CD14-positive monocyte (primary cell): ENCODE results near the gene CCDC102B. TPM values are rescaled to one million over a fixed set of nuclear protein-coding genes. Genes with fewer than 3 reads are reported as not detected.

ENCODE experiments used
- DNase-seq, 3 donors: peaks; one replicate each; pipeline ENCODE4 v3.0.0-alpha.2; 2011 to 2022
- H2AFZ ChIP-seq: 2 replicates; pipeline ENCODE4 v1.6.0; 2012; ENCODE audit warnings: mild to moderate bottlenecking, low read depth, low read length, inconsistent platforms; ENCODE audit not compliant: insufficient read depth, poor library complexity, severe bottlenecking
- H3K27ac ChIP-seq, 2 donors: 1 replicate in 1 of 2; 2 replicates in 1 of 2; pipeline ENCODE4 v1.5.1; 2012 to 2013; ENCODE audit warnings: low read length in 2 of 2, control low read depth in 1 of 2, inconsistent platforms in 1 of 2, low read depth in 1 of 2, mild to moderate bottlenecking in 1 of 2
- H3K27me3 ChIP-seq, 2 donors: one replicate each; pipeline versions ENCODE4 v1.6.0 to v1.6.1; 2011 to 2013; ENCODE audit warnings: low read length in 2 of 2; ENCODE audit not compliant: control insufficient read depth in 2 of 2, insufficient read depth in 2 of 2
- H3K36me3 ChIP-seq, 2 donors: replicated peaks in 1 of 2; 1 replicate in 1 of 2; 2 replicates in 1 of 2; pipeline versions ENCODE4 v1.5.1 to v1.6.1; 2012 to 2013; ENCODE audit warnings: low read length in 2 of 2, control low read depth in 1 of 2, inconsistent platforms in 1 of 2, mild to moderate bottlenecking in 1 of 2; ENCODE audit not compliant: insufficient read depth in 2 of 2, control insufficient read depth in 1 of 2
- H3K4me1 ChIP-seq, 2 donors: 1 replicate in 1 of 2; 2 replicates in 1 of 2; pipeline versions ENCODE4 v1.5.1 to v1.6.1; 2012 to 2013; ENCODE audit warnings: low read length in 2 of 2, control low read depth in 1 of 2, inconsistent platforms in 1 of 2, mild to moderate bottlenecking in 1 of 2, moderate library complexity in 1 of 2; ENCODE audit not compliant: insufficient read depth in 2 of 2, control insufficient read depth in 1 of 2
- H3K4me2 ChIP-seq: replicated peaks from 2 replicates; pipeline ENCODE3; 2012; ENCODE audit warnings: low read length, moderate library complexity, mild to moderate bottlenecking; ENCODE audit not compliant: poor library complexity, severe bottlenecking; ENCODE audit errors: extremely low read depth
- H3K4me3 ChIP-seq, 3 experiments: fragments of 200-600 bp in 1 of 3; sonication (generic) in 1 of 3; replicated peaks in 1 of 3; 1 replicate in 2 of 3; 2 replicates in 1 of 3; pipeline ENCODE4 v1.5.1; 2011 to 2013; ENCODE audit warnings: low read length in 3 of 3, mild to moderate bottlenecking in 3 of 3, control low read depth in 2 of 3, low read depth in 2 of 3, inconsistent platforms in 1 of 3, moderate library complexity in 1 of 3
- H3K79me2 ChIP-seq: 2 replicates; pipeline ENCODE4 v1.6.0; 2012; ENCODE audit warnings: mild to moderate bottlenecking, control low read depth, inconsistent platforms, low read length, moderate library complexity; ENCODE audit not compliant: insufficient read depth
- H3K9ac ChIP-seq: 2 replicates; pipeline ENCODE4 v1.6.0; 2017; ENCODE audit warnings: low read length, mild to moderate bottlenecking; ENCODE audit not compliant: insufficient read depth, poor library complexity, severe bottlenecking
- H3K9me3 ChIP-seq, 2 donors: replicated peaks in 1 of 2; 1 replicate in 1 of 2; 2 replicates in 1 of 2; pipeline versions ENCODE4 v1.5.1 to v1.6.1; 2012 to 2013; ENCODE audit warnings: low read length in 2 of 2, control low read depth in 1 of 2; ENCODE audit not compliant: control insufficient read depth in 1 of 2, insufficient read depth in 1 of 2
- H4K20me1 ChIP-seq: 2 replicates; pipeline ENCODE4 v1.6.0; 2012; ENCODE audit warnings: mild to moderate bottlenecking, low read length, control low read depth, moderate library complexity; ENCODE audit not compliant: insufficient read depth
- H3K27ac Mint-ChIP-seq, 7 donors: one replicate each; pipeline ENCODE4 v1.8.0; 2020; ENCODE audit warnings: mild to moderate bottlenecking in 7 of 7, mixed read lengths in 7 of 7, moderate library complexity in 6 of 7, inconsistent platforms in 2 of 7
- H3K27me3 Mint-ChIP-seq, 3 donors: one replicate each; pipeline ENCODE4 v1.8.0; 2021 to 2022; ENCODE audit warnings: low read depth in 3 of 3, mild to moderate bottlenecking in 3 of 3, mixed read lengths in 3 of 3, moderate library complexity in 3 of 3, inconsistent platforms in 1 of 3
- H3K36me3 Mint-ChIP-seq, 2 donors: one replicate each; pipeline ENCODE4 v1.8.0; 2020; ENCODE audit warnings: mixed read lengths in 2 of 2, inconsistent platforms in 1 of 2, mild to moderate bottlenecking in 1 of 2
- H3K4me1 Mint-ChIP-seq: one replicate; pipeline ENCODE4 v1.8.0; 2020; ENCODE audit warnings: mild to moderate bottlenecking, mixed read lengths
- H3K4me3 Mint-ChIP-seq, 2 donors: one replicate each; pipeline ENCODE4 v1.8.0; 2020; ENCODE audit warnings: mild to moderate bottlenecking in 2 of 2, mixed read lengths in 2 of 2, moderate library complexity in 1 of 2
- H3K9me3 Mint-ChIP-seq, 7 donors: one replicate each; pipeline ENCODE4 v1.8.0; 2020 to 2022; ENCODE audit warnings: mixed read lengths in 7 of 7, mild to moderate bottlenecking in 6 of 7, moderate library complexity in 6 of 7, inconsistent platforms in 2 of 7
- WGBS: methylation state at CpG from one replicate; pipeline ENCODE4 v1.1.5; 2013; ENCODE audit warnings: missing lambda C conversion rate; ENCODE audit not compliant: insufficient coverage; 5-methylcytosine and 5-hydroxymethylcytosine counted together
- intact Hi-C, 2 donors: fragments of 100-400 bp; cut with micrococcal nuclease; formaldehyde crosslinking; loops; one replicate each; pipeline versions ENCODE4 v1.15.0 to v1.15.1; 2023
- polyA plus RNA-seq, 3 donors: library from polyadenylated mRNA; depleted of rRNA in 1 of 3; unstranded in 2 of 3; stranded (reverse) in 1 of 3; fragments of 300-500 nt in 2 of 3; fragments of >200 nt in 1 of 3; fragmentation: Illumina TruSeq in 2 of 3; gene quantifications; 1 replicate in 2 of 3; 2 replicates in 1 of 3; pipeline ENCODE4 v1.2.3, GENCODE V29; 2012 to 2021
- TF ChIP-seq, protein P1 (sequence below): fragments of 200-600 bp; IDR thresholded peaks from one replicate; pipeline ENCODE4 v1.8.0; 2022; ENCODE audit warnings: antibody characterized with exemption, mild to moderate bottlenecking

CCDC102B gene
- polyA plus RNA-seq, 3 donors = 0.34 to 1.4 TPM; not detected in 1

DNA sequence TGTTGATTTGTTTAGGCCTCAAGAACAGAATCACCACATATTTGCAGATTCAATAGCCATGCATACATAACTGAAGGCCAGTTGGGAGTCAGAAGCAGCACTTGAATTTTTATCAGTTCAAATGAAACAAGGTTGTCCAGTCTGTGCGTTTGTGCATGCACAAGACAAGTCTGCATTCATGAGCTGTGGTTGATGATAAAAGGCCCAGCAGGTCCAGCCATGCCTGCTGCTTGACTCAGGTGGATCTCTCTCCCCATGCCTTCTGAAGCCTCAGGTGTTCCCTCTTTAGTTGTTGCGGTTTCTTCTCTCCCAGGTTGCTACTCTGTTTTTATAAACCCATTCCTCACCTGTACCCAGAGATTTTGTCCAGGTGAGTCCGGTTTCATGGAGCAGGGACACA lies 124.5 kb downstream of the CCDC102B start:
- no peak overlapping the region for H2AFZ ChIP-seq
- H3K4me2 ChIP-seq = no peak overlapping the region
- H3K79me2 ChIP-seq = no peaks in the 10 kb centered on the region
- no peaks in the 10 kb centered on the region for H3K4me1 Mint-ChIP-seq
- H3K27ac ChIP-seq = no peak overlapping the region
- no peak for DNase-seq
- TF ChIP-seq, protein P1, sequence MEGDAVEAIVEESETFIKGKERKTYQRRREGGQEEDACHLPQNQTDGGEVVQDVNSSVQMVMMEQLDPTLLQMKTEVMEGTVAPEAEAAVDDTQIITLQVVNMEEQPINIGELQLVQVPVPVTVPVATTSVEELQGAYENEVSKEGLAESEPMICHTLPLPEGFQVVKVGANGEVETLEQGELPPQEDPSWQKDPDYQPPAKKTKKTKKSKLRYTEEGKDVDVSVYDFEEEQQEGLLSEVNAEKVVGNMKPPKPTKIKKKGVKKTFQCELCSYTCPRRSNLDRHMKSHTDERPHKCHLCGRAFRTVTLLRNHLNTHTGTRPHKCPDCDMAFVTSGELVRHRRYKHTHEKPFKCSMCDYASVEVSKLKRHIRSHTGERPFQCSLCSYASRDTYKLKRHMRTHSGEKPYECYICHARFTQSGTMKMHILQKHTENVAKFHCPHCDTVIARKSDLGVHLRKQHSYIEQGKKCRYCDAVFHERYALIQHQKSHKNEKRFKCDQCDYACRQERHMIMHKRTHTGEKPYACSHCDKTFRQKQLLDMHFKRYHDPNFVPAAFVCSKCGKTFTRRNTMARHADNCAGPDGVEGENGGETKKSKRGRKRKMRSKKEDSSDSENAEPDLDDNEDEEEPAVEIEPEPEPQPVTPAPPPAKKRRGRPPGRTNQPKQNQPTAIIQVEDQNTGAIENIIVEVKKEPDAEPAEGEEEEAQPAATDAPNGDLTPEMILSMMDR = no peak
- WGBS = 90% methylated on average over 1 of the region's 3 CpGs
- no peaks in the 10 kb centered on the region for H3K9me3 ChIP-seq
- H3K36me3 Mint-ChIP-seq = no peaks in the 10 kb centered on the region
- no peaks in the 10 kb centered on the region for H3K36me3 ChIP-seq
- intact Hi-C loops = no loop called here
- peaks cover 0 to 1% (median 0%) of the 10 kb centered on the region in 7 donors for H3K9me3 Mint-ChIP-seq
- H3K27me3 Mint-ChIP-seq = peaks cover 0 to 1% (median 0%) of the 10 kb centered on the region in 3 donors
- no peaks in the 10 kb centered on the region for H3K4me1 ChIP-seq
- no peak overlapping the region for H3K27ac Mint-ChIP-seq
- H3K4me3 Mint-ChIP-seq = no peak overlapping the region
- H4K20me1 ChIP-seq = no peaks in the 10 kb centered on the region
- no peak overlapping the region for H3K9ac ChIP-seq
- no peak overlapping the region for H3K4me3 ChIP-seq
- H3K27me3 ChIP-seq = no peaks in the 10 kb centered on the region

DNA sequence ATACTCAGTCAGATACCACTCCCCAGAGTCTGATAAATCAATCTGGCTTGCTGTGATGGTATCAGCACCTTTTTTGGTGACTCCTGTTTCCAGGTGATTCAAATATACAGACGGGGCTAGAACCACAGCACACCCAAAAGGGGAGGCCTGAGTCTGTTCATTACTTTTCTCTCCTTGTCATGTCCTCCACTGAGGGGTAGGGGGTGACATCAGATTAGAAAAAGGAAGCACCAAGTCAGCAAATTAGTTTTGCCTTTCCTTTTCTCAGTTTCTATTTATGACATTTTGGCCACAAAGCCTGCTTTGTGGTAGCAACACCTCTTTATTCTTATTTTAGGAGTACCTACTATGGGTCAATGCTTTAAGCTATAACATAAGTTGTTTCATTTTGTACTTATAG lies 127.4 kb downstream of the CCDC102B start:
- H3K4me3 Mint-ChIP-seq = no peak overlapping the region
- no peaks in the 10 kb centered on the region for H3K36me3 Mint-ChIP-seq
- intact Hi-C loops = no loop called here
- no peak overlapping the region for H3K27ac ChIP-seq
- no peak overlapping the region for H3K27ac Mint-ChIP-seq
- H3K4me2 ChIP-seq = no peak overlapping the region
- no peaks in the 10 kb centered on the region for H3K4me1 ChIP-seq
- H3K36me3 ChIP-seq = no peaks in the 10 kb centered on the region
- TF ChIP-seq, protein P1 = no peak
- no peak overlapping the region for H2AFZ ChIP-seq
- peaks cover 0 to 2% (median 1%) of the 10 kb centered on the region in 3 donors for H3K27me3 Mint-ChIP-seq
- no peak for DNase-seq
- no peaks in the 10 kb centered on the region for H3K27me3 ChIP-seq
- no peaks in the 10 kb centered on the region for H4K20me1 ChIP-seq
- no peaks in the 10 kb centered on the region for H3K9me3 ChIP-seq
- H3K9me3 Mint-ChIP-seq = peaks cover 0 to 1% (median 0%) of the 10 kb centered on the region in 7 donors
- H3K4me3 ChIP-seq = no peak overlapping the region
- no peak overlapping the region for H3K9ac ChIP-seq
- no peaks in the 10 kb centered on the region for H3K79me2 ChIP-seq
- no peaks in the 10 kb centered on the region for H3K4me1 Mint-ChIP-seq
- no CpG with 5 or more reads among the region's 1 CpG for WGBS
